Loucy (cell line): ENCODE measurements around the gene NIM1K.

Experiments
- CTCF ChIP-seq: fragments of 200-600 bp; sonication (generic); conservative IDR thresholded peaks from 2 replicates; pipeline ENCODE4 v1.5.1; 2014; ENCODE audit warnings: mild to moderate bottlenecking, antibody characterized with exemption, low read length
- EZH2phosphoT487 ChIP-seq: fragments of 200-600 bp; IDR thresholded peaks from 2 replicates; pipeline ENCODE4 v1.6.1; 2018; ENCODE audit warnings: antibody characterized with exemption, mild to moderate bottlenecking, moderate library complexity, borderline replicate concordance

GRCh38 chr5:43295202-43295601, 103.2 kb downstream of the NIM1K start:
- TF ChIP-seq CTCF = no peak
- TF ChIP-seq EZH2phosphoT487 = no peak
